GM21529 (cell line): ENCODE data around the gene MINDY4.
"Not testable (repeated sequence)": the region's sequence is repeated elsewhere in the genome, so short reads cannot be mapped to it uniquely, and the experiment has no call there.

Experiments used
- ATAC-seq: cut with Tn5 transposase; IDR thresholded peaks from one replicate; pipeline ENCODE4 v1.9.1; 2021; ENCODE audit not compliant: unreplicated experiment

MINDY4 gene

GRCh38 chr7:30800785-30801252, 29.6 kb downstream of the MINDY4 start:
- ATAC-seq: peak; percentile 28

GRCh38 chr7:30802812-30803211, 31.6 kb downstream of the MINDY4 start:
- no peak for ATAC-seq

GRCh38 chr7:30804078-30804661, 33.0 kb downstream of the MINDY4 start:
- ATAC-seq: no peak

GRCh38 chr7:30805081-30805691, 34.0 kb downstream of the MINDY4 start:
- no peak for ATAC-seq

- no peak for ATAC-seq
Measured at GRCh38 chr7:30805931-30806330, 34.7 kb downstream of the MINDY4 start.

GRCh38 chr7:30807477-30807876, 36.3 kb downstream of the MINDY4 start:
- ATAC-seq: not testable (repeated sequence)

- ATAC-seq: not testable (repeated sequence)
Measured at GRCh38 chr7:30807941-30808340, 36.7 kb downstream of the MINDY4 start.

- no peak for ATAC-seq
Measured at GRCh38 chr7:30810986-30811385, 39.8 kb downstream of the MINDY4 start.

- no peak for ATAC-seq
Measured at GRCh38 chr7:30812676-30813075, 41.5 kb downstream of the MINDY4 start.

- no peak for ATAC-seq
Measured at GRCh38 chr7:30813466-30813865, 42.2 kb downstream of the MINDY4 start.

- no peak for ATAC-seq
Measured at GRCh38 chr7:30814700-30815387, 43.6 kb downstream of the MINDY4 start.

- no peak for ATAC-seq
Measured at GRCh38 chr7:30815388-30815854, 44.2 kb downstream of the MINDY4 start.

- no peak for ATAC-seq
Measured at GRCh38 chr7:30815951-30816644, 44.9 kb downstream of the MINDY4 start.

GRCh38 chr7:30816645-30817370, 45.6 kb downstream of the MINDY4 start:
- ATAC-seq: no peak

- ATAC-seq: no peak
Measured at GRCh38 chr7:30817371-30817767, 46.2 kb downstream of the MINDY4 start.

- ATAC-seq: no peak
Measured at GRCh38 chr7:30824821-30825720, 53.9 kb downstream of the MINDY4 start.

GRCh38 chr7:30826181-30826580, 55.0 kb downstream of the MINDY4 start:
- no peak for ATAC-seq

- no peak for ATAC-seq
Measured at GRCh38 chr7:30828591-30828990, 57.4 kb downstream of the MINDY4 start.

GRCh38 chr7:30829471-30829870, 58.3 kb downstream of the MINDY4 start:
- no peak for ATAC-seq

GRCh38 chr7:30831227-30831626, 60.0 kb downstream of the MINDY4 start:
- no peak for ATAC-seq
